ENCODE data around the gene C14orf132. TPM values are rescaled to one million over a fixed set of nuclear protein-coding genes. Genes with fewer than 3 reads are reported as not detected.

The C14orf132 gene
- total RNA-seq, 1 donor from 2014 or later: 38.2 TPM

DNA sequence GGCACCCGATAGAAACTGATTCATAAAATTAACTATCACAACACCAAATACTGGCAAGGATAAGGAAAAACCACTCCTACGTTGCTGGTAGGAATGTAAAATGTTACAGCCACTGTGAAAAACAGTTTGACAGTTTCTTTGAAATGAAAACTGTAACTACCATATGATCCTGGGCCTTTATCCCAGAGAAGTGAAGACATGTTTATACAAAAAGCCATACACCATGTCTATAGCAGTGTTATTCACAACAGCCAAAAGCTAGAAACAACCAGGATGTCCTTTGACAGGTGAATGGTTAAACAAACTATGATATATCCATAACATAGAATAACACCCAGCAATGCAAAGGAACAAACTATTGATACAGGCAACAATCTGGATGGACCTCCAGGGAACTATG, 3.7 kb upstream of the C14orf132 start:
- Mint-ChIP-seq H3K4me3 (no peak overlapping the region), H3K9me3 (no peaks in the 10 kb centered on the region)

GRCh38 chr14:96037891-96038557, 1.1 kb upstream of the C14orf132 start:
- H3K4me3 Mint-ChIP-seq: peak overlapping the region; percentile 72
- TF ChIP-seq, protein P1, sequence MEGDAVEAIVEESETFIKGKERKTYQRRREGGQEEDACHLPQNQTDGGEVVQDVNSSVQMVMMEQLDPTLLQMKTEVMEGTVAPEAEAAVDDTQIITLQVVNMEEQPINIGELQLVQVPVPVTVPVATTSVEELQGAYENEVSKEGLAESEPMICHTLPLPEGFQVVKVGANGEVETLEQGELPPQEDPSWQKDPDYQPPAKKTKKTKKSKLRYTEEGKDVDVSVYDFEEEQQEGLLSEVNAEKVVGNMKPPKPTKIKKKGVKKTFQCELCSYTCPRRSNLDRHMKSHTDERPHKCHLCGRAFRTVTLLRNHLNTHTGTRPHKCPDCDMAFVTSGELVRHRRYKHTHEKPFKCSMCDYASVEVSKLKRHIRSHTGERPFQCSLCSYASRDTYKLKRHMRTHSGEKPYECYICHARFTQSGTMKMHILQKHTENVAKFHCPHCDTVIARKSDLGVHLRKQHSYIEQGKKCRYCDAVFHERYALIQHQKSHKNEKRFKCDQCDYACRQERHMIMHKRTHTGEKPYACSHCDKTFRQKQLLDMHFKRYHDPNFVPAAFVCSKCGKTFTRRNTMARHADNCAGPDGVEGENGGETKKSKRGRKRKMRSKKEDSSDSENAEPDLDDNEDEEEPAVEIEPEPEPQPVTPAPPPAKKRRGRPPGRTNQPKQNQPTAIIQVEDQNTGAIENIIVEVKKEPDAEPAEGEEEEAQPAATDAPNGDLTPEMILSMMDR (conservative IDR thresholded peaks at IDR 0.05): no peak
- H3K27me3 Mint-ChIP-seq (ENCODE audit: low read depth): peaks cover 41% of the 10 kb centered on the region
- H3K4me1 Mint-ChIP-seq: peaks cover 33% of the 10 kb centered on the region
- H3K27ac Mint-ChIP-seq (ENCODE audit: unreplicated experiment): no peak overlapping the region
- no peaks in the 10 kb centered on the region for H3K9me3 Mint-ChIP-seq
- no peak for DNase-seq (ENCODE audit: low read depth, low spot score)
- H3K36me3 Mint-ChIP-seq (ENCODE audit: low read depth): peaks cover 2% of the 10 kb centered on the region

More for the DNA sequence above, 3.7 kb upstream of the C14orf132 start:
- Mint-ChIP-seq H3K4me1 (peaks cover 14% of the 10 kb centered on the region), H3K36me3 (ENCODE audit: low read depth) (no peaks in the 10 kb centered on the region), H3K27ac (ENCODE audit: unreplicated experiment) (no peak overlapping the region), H3K27me3 (ENCODE audit: low read depth) (peaks cover 41% of the 10 kb centered on the region)
- DNase-seq (ENCODE audit: low read depth, low spot score): no peak
- TF ChIP-seq, protein P1 (conservative IDR thresholded peaks at IDR 0.05): no peak

DNA sequence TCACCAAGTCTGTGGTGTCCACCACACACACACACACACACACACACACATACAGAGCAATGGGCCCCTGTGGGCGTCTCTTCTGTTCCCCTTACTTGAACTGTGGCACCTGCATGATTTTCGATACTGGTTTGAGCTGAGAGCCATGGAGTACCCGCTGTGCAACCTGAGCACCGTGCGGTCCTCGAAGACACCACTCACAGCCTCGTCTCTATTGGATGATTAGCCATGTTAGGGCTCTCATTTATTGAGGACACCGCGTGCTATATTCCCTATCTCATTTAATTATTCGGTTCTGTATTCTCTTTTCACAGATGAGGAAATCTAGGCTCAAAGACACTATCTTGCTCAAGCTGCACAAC, 623 bp upstream of the C14orf132 start:
- TF ChIP-seq, protein P1 (conservative IDR thresholded peaks at IDR 0.05): no peak
- H3K27me3 Mint-ChIP-seq (ENCODE audit: low read depth): peaks cover 41% of the 10 kb centered on the region
- H3K4me1 Mint-ChIP-seq: peaks cover 33% of the 10 kb centered on the region
- H3K4me3 Mint-ChIP-seq: peak overlapping the region; percentile 72
- H3K36me3 Mint-ChIP-seq (ENCODE audit: low read depth): peaks cover 2% of the 10 kb centered on the region
- DNase-seq (ENCODE audit: low read depth, low spot score): no peak
- no peak overlapping the region for H3K27ac Mint-ChIP-seq (ENCODE audit: unreplicated experiment)
- no peaks in the 10 kb centered on the region for H3K9me3 Mint-ChIP-seq

GRCh38 chr14:96039633-96040311, 610 bp downstream of the C14orf132 start:
- peaks cover 41% of the 10 kb centered on the region for H3K27me3 Mint-ChIP-seq (ENCODE audit: low read depth)
- peak overlapping the region; percentile 95 for H3K4me3 Mint-ChIP-seq
- peak; percentile 49 for DNase-seq (ENCODE audit: low read depth, low spot score)
- peaks cover 2% of the 10 kb centered on the region for H3K36me3 Mint-ChIP-seq (ENCODE audit: low read depth)
- TF ChIP-seq, protein P1 (conservative IDR thresholded peaks at IDR 0.05): peak; percentile 31
- no peaks in the 10 kb centered on the region for H3K9me3 Mint-ChIP-seq
- H3K27ac Mint-ChIP-seq (ENCODE audit: unreplicated experiment): peak overlapping the region; percentile 95
- H3K4me1 Mint-ChIP-seq: peaks cover 33% of the 10 kb centered on the region

DNA sequence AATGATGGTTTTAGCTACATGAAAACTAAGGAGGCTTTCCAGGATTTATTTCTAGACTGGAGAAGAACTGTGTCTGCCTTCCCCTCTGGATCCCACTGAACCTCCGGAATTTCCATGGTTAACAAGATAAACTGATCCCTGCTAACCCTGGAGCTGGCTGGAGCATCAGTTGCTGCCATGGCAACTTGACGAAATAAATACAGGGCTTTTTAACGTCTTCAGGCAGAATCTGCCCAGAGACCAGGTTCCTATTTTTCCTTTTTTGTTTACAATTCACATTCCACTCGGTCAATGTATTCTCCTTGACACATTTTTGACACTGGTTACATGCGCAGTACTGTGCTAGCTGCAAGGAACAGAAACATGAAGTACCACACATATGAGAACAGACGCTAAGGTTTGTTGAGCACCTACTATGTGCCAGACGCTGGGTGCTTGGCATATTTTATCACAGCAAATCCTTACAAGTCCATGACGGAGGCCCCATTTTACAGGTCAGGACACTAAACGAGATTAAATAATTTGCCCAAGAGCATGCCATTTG, 1.7 kb downstream of the C14orf132 start:
- TF ChIP-seq, protein P1 (conservative IDR thresholded peaks at IDR 0.05): no peak
- H3K27me3 Mint-ChIP-seq (ENCODE audit: low read depth): peaks cover 33% of the 10 kb centered on the region
- no peak for DNase-seq (ENCODE audit: low read depth, low spot score)
- H3K9me3 Mint-ChIP-seq: no peaks in the 10 kb centered on the region
- no peak overlapping the region for H3K27ac Mint-ChIP-seq (ENCODE audit: unreplicated experiment)
- peaks cover 2% of the 10 kb centered on the region for H3K36me3 Mint-ChIP-seq (ENCODE audit: low read depth)
- H3K4me3 Mint-ChIP-seq: peak overlapping the region; percentile 95
- H3K4me1 Mint-ChIP-seq: peaks cover 33% of the 10 kb centered on the region
